Measurements from ENCODE around the gene YAF2.

The YAF2 gene

DNA sequence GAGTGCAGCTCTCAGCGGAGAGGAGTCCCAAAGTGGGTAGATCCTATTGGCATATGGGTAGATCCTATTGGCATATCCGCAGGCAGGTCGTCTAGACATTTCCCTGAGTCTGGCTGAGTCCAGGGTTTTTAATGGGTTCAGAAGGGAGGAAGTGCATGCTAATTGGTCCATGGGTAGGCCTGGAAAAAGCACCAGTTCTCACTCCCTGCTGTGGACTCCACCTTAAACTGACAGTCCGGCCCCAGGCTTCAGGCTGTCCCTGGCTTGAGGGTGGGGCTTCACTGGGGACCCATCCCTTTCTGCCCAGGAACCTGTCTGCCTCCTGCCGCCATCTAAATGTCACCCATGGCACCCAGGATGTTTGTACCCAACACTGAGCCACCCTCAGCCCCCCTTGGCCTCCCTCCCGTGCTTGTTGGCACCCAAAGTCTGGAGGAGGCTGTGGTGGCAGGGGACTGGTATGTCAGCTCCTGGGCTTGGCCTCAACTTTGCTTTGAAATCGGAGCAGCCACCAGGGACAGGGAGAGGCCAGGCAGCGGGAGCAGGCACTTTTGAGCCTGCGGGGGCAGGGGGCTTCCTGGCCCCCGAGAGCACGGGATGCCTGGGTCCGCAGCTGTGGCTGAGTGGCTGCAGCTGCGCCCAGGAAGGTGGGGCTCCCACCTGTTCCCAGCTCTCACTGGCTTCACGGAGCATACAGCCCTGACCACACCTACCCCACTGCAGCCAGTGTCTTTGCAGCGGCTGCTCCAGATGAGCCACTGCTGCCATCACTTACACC, 29.6 kb upstream of the YAF2 start:
- no peak overlapping the region for H3K27ac ChIP-seq
- no peak for TF ChIP-seq ZFX (IDR thresholded peaks at IDR 0.05; ENCODE audit: borderline replicate concordance)
- TF ChIP-seq, protein P1, sequence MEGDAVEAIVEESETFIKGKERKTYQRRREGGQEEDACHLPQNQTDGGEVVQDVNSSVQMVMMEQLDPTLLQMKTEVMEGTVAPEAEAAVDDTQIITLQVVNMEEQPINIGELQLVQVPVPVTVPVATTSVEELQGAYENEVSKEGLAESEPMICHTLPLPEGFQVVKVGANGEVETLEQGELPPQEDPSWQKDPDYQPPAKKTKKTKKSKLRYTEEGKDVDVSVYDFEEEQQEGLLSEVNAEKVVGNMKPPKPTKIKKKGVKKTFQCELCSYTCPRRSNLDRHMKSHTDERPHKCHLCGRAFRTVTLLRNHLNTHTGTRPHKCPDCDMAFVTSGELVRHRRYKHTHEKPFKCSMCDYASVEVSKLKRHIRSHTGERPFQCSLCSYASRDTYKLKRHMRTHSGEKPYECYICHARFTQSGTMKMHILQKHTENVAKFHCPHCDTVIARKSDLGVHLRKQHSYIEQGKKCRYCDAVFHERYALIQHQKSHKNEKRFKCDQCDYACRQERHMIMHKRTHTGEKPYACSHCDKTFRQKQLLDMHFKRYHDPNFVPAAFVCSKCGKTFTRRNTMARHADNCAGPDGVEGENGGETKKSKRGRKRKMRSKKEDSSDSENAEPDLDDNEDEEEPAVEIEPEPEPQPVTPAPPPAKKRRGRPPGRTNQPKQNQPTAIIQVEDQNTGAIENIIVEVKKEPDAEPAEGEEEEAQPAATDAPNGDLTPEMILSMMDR (IDR thresholded peaks at IDR 0.05): no peak

DNA sequence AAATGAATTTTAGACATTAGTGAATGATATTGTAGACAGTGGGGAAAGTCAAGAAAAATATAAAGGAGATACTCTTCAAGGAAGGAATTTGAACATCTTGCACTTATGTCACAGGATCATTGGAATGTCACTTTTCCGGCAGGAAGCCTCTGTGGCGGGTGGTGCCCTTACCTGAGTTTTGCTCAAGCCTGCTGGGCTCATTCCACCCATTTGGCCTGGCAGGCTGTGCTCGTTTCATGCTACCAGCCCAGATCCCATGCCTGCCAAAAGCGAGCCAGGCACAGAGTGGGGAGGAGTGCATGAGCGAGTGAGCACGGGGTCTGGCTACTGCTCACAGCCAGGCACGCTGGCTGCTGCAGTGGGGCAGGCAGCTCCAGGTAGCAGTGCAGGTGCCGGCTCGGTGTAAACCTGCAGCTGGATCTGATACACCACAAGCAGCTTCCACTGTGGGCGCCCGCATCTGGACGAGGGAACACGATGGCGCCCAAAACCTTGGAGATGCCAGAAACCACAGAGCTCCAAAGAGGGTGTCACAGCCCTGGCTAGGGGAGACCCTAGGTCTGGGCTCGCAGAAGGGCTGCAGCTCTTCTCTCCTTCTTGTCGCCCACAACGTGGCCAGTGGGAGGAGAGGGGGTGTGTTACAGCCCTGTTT, 28.7 kb upstream of the YAF2 start:
- H3K27ac ChIP-seq: no peak overlapping the region
- TF ChIP-seq, protein P1 (IDR thresholded peaks at IDR 0.05): no peak
- no peak for TF ChIP-seq ZFX (IDR thresholded peaks at IDR 0.05; ENCODE audit: borderline replicate concordance)

DNA sequence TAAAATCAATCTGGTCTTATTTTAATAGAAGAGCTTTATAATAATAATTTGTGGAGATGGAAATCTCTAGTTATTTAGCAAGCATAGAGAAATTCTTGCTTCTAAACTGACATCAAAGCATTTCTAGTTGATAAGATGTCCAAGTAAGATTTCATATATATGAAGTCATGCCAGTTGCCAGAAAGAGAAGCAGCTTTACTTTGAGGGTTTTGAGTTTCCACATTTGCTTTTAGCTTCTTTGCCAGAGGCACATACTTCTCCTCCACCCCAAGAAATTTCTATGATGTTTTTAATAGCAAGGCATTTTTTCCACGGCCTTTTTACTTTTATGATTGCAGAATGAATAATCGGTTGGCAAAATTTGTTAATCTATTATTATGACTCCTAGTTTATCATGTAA, 24.2 kb upstream of the YAF2 start:
- TF ChIP-seq, protein P1 (IDR thresholded peaks at IDR 0.05): no peak
- no peak for TF ChIP-seq ZFX (IDR thresholded peaks at IDR 0.05; ENCODE audit: borderline replicate concordance)
- H3K27ac ChIP-seq: no peak overlapping the region

DNA sequence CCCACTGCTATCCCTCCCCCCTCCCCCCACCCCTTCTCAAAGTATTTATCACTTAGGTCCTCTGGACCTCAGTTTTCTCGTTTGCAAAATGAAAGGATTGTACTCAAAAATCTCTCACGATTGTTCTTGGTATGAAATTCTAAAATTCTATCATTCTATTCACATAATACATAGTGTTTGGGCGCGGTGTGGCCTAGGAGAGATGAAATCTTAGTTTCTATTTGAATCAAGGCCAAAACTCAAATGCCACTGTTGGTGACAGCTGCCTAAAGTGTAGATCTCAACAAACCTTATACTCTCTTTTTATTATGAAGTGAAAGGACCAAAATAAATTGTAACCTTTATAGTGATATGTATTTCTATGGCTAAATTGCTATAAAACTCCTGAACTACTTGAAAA, 23.7 kb upstream of the YAF2 start:
- TF ChIP-seq ZFX (IDR thresholded peaks at IDR 0.05; ENCODE audit: borderline replicate concordance): no peak
- TF ChIP-seq, protein P1 (IDR thresholded peaks at IDR 0.05): no peak

DNA sequence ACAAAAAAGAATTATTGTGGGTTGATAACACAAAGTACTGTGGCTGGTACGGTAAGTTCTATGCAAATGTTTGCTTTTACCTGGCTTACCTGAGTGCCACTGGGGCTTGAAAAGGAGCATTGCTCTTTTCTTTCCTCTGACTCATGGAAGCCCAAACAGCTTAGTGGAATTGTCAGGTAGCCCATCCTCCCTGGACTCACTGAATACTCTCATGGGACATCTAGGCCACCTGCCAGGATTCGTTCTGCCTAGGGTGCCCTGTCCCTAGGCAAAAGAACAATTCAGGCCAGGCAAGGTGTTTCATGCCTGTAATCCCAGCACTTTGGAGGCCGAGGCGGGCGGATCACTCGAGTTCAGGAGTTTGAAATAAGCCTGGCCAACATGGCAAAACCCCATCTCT, 22.5 kb upstream of the YAF2 start:
- TF ChIP-seq, protein P1 (IDR thresholded peaks at IDR 0.05): no peak
- TF ChIP-seq ZFX (IDR thresholded peaks at IDR 0.05; ENCODE audit: borderline replicate concordance): no peak

More for the DNA sequence above, 23.7 kb upstream of the YAF2 start:
- H3K27ac ChIP-seq: no peak overlapping the region

DNA sequence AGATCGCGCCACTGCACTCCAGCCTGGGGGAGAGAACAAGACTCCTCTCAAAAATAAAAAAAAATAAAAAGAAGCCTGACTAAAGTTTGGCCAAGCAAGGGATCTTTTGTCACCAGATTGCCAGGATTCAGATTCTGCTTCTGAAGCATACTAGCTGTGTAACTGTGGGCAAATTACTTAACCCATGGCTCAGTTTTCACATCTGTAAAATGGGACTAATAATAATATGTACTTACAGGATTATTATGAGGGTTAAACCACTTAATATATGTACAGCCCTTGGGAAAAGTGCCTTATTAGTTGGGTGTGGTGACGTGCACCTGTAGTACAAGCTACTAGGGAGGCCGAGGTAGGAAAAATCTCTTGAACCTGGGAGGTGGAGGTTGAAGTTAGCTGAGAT, 21.7 kb upstream of the YAF2 start:
- no peak for TF ChIP-seq ZFX (IDR thresholded peaks at IDR 0.05; ENCODE audit: borderline replicate concordance)
- TF ChIP-seq, protein P1 (IDR thresholded peaks at IDR 0.05): no peak
- H3K27ac ChIP-seq: peak overlapping the region; percentile 56

More for the DNA sequence above, 22.5 kb upstream of the YAF2 start:
- peak overlapping the region; percentile 56 for H3K27ac ChIP-seq

DNA sequence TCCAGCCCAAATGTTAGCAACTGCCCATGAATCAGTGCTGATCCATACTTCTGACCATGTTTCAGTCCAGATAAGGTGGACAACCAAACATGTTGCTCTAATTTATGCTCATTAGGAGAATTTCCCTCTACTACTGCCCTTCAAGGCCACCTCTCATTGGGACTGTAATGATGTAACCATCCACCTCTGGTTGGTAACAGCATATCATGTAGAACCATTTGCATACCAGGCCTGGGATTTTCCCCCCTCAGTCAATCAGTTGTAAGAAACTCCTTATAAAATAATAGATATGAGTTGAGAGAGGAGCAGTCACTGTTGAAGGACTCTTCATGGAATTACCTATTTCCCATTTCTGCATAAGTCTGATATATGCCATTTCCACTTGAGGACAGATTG, 17.8 kb upstream of the YAF2 start:
- no peak overlapping the region for H3K27ac ChIP-seq
- TF ChIP-seq, protein P1 (IDR thresholded peaks at IDR 0.05): no peak
- TF ChIP-seq ZFX (IDR thresholded peaks at IDR 0.05; ENCODE audit: borderline replicate concordance): no peak
